HEK293T (cell line): Measurements from ENCODE around the gene VPS26C.

Source experiments
- CTCF ChIA-PET: fragments of 350-600 bp; formaldehyde crosslinking; extraction: SDS; loops from one replicate; lab custom pipeline; 2021; ENCODE audit warnings: antibody characterized with exemption, inconsistent platforms; lab: Yijun Ruan, JAX
- POLR2A ChIA-PET: fragments of 350-600 bp; formaldehyde crosslinking; extraction: SDS; loops from one replicate; lab custom pipeline; 2020; ENCODE audit warnings: antibody characterized with exemption, inconsistent platforms; lab: Yijun Ruan, JAX
- DNase-seq: peaks from one replicate; pipeline ENCODE4 v3.0.0; 2012; ENCODE audit warnings: mixed read lengths; ENCODE audit errors: extremely low spot score
- ARNT ChIP-seq: fragments of 450-650 bp; IDR thresholded peaks from 2 replicates; pipeline ENCODE4 v1.6.1; 2017; ENCODE audit warnings: mild to moderate bottlenecking
- BHLHE40 ChIP-seq: fragments of 450-650 bp; IDR thresholded peaks from 2 replicates; pipeline ENCODE4 v1.6.1; 2016; ENCODE audit warnings: mild to moderate bottlenecking, moderate library complexity, borderline replicate concordance
- CTBP1 ChIP-seq: fragments of 450-650 bp; IDR thresholded peaks from 2 replicates; pipeline ENCODE4 v1.6.1; 2016; ENCODE audit warnings: borderline replicate concordance
- ELF4 ChIP-seq: fragments of 450-650 bp; IDR thresholded peaks from 2 replicates; pipeline ENCODE4 v1.6.1; 2017; ENCODE audit warnings: antibody characterized with exemption
- FOXA1 ChIP-seq: fragments of 450-650 bp; IDR thresholded peaks from 2 replicates; pipeline ENCODE4 v1.6.1; 2016; ENCODE audit warnings: mild to moderate bottlenecking
- FOXK2 ChIP-seq: fragments of 450-650 bp; IDR thresholded peaks from 2 replicates; pipeline ENCODE4 v1.6.1; 2016; ENCODE audit warnings: mild to moderate bottlenecking
- FOXM1 ChIP-seq: fragments of 450-650 bp; IDR thresholded peaks from 2 replicates; pipeline ENCODE4 v1.6.1; 2017; ENCODE audit warnings: mild to moderate bottlenecking, borderline replicate concordance
- HDGF ChIP-seq: fragments of 450-650 bp; IDR thresholded peaks from 2 replicates; pipeline ENCODE4 v1.6.1; 2017; ENCODE audit warnings: antibody characterized with exemption, borderline replicate concordance
- L3MBTL2 ChIP-seq: fragments of 450-650 bp; conservative IDR thresholded peaks from 2 replicates; pipeline ENCODE4 v1.6.1; 2016; ENCODE audit warnings: mild to moderate bottlenecking
- LEF1 ChIP-seq: fragments of 450-650 bp; IDR thresholded peaks from 2 replicates; pipeline ENCODE4 v1.6.1; 2017; ENCODE audit warnings: mild to moderate bottlenecking, borderline replicate concordance
- NFRKB ChIP-seq: fragments of 450-650 bp; IDR thresholded peaks from 2 replicates; pipeline ENCODE4 v1.6.1; 2016; ENCODE audit warnings: mild to moderate bottlenecking, moderate library complexity
- SP1 ChIP-seq: fragments of 450-650 bp; IDR thresholded peaks from 2 replicates; pipeline ENCODE4 v1.6.1; 2017
- SUZ12 ChIP-seq: fragments of 450-650 bp; IDR thresholded peaks from 2 replicates; pipeline ENCODE4 v1.6.1; 2016; ENCODE audit warnings: mild to moderate bottlenecking
- TARDBP ChIP-seq: fragments of 450-650 bp; IDR thresholded peaks from 2 replicates; pipeline ENCODE4 v1.6.1; 2016
- ZNF384 ChIP-seq: fragments of 450-650 bp; IDR thresholded peaks from 2 replicates; pipeline ENCODE4 v1.6.1; 2016
- TF ChIP-seq, protein P1 (sequence below): fragments of 450-650 bp; IDR thresholded peaks from 2 replicates; pipeline ENCODE4 v1.6.1; 2016

VPS26C gene

DNA sequence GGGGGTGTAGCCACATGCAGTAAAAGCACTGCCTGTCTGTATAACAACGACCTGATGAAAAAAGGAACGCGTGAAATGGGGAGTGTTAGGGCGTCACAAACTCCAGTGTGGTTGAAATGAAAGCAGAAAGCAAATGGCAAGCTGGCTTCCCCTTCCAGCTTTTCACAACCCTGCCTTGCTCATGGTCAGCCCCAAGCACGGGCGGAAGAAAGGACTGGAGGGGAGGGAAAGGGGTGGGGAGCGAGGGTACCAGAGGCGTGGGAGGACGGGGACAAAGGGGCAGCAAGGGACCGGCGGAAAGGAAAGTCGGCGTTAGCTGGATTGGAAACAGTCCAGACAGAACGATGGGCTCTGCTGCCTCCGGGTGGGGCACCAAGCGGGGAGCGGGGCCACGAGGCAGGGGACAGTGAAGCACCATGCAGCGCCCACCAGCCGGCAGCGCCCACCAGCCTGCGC is 9.6 kb downstream of the VPS26C start:
- no peak for DNase-seq
- POLR2A ChIA-PET = interaction anchor here (1.5 kb wide), 1 partner anchor 10 kb away, joined by 4 read pairs; the partner anchor contains the start of gene VPS26C
- CTCF ChIA-PET = no interaction called here
- TF ChIP-seq FOXA1 = no peak

GRCh38 chr21:37253991-37254390 is 13.1 kb downstream of the VPS26C start:
- TF ChIP-seq LEF1 (no peak), ELF4 (no peak), L3MBTL2 (no peak), ARNT (no peak), BHLHE40 (no peak), SUZ12 (no peak), HDGF (no peak)
- DNase-seq = peak; percentile 30
- ChIA-PET POLR2A (interaction anchor here (1.7 kb wide), 1 partner anchor 13 kb away, joined by 9 read pairs; the partner anchor contains the start of gene VPS26C), CTCF (no interaction called here)

DNA sequence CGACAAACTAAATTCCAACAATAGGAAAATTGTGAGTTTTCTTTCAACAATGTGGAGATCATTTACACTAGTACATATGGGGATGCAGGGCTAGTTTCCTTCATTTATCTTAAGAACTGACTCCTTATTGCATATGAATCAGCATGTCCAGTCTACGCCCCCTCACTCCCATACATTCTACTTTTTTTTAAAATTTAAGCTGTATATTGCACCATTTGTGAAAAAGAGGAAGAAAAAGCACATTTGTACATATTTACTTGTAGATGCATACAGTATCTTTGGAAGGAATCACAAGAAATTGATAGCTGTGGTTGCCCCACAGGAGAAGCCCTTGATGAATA is 15.9 kb downstream of the VPS26C start:
- DNase-seq = no peak
- no peak for TF ChIP-seq FOXA1
- TF ChIP-seq LEF1 = no peak
- ChIA-PET CTCF (no interaction called here), POLR2A (no interaction called here)

DNA sequence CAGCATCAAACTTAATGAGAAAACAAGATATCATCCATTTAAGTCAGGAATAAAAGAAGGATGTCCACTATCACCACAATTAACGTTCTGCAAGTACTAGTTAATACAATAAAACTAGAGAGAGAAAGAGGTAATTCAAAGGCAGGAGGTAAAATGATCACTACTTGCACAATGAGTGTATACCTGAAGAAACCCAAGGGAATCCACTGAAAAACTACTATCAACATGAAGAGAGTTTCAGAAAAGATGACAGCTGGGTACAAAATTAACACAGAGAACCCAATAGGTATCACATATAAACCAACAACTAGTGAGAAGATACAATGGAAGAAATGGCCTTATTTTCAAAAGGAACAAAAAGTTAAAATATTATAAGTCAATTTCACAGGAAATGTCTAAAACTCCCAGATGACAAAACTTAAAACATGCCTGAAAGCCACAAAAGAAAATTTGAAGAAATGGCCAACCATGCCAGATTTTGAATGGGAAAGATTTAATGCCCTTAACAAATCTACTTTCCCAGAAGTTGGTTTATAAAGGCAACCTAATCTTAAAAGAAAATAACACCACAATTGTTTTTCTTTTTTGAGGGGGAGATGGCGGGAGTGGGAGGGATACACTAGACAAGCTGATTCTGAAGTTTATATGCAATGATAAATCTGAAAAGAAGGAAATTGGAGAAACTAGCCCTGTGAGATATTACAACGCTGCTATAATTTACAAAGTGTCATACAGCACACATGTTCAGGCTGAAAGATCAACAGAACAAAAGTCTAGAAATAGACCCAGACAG is 17.8 kb downstream of the VPS26C start:
- TF ChIP-seq, protein P1, sequence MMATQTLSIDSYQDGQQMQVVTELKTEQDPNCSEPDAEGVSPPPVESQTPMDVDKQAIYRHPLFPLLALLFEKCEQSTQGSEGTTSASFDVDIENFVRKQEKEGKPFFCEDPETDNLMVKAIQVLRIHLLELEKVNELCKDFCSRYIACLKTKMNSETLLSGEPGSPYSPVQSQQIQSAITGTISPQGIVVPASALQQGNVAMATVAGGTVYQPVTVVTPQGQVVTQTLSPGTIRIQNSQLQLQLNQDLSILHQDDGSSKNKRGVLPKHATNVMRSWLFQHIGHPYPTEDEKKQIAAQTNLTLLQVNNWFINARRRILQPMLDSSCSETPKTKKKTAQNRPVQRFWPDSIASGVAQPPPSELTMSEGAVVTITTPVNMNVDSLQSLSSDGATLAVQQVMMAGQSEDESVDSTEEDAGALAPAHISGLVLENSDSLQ = 0 out of 2 replicates have a peak, but pooled peaks have one; percentile 8
- TF ChIP-seq CTBP1 (no peak), FOXK2 (no peak), ELF4 (no peak)
- CTCF ChIA-PET = no interaction called here
- POLR2A ChIA-PET = no interaction called here

DNA sequence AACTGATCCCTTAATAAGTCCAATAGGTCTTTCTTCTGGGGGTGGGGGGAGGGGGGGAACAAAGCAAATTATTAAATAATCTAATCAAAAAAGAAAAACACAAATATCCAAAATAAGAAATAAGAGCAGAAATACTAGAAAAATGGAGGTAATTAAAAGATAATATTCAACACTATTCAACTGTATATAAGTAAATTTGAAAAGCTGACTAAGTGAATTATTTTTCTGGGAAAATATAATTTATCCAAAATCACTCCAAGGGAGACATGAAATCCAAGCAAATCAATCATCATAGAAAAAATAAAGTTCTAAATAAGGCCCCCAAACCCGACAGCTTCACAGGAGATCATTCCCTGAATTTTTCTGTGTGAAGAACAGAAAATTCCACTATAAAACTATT is 18.8 kb downstream of the VPS26C start:
- TF ChIP-seq, protein P1 = no peak
- TF ChIP-seq ELF4 (no peak), SUZ12 (no peak), TARDBP (no peak)
- no peak for DNase-seq
- ChIA-PET CTCF (no interaction called here), POLR2A (no interaction called here)

More for the DNA sequence above, 17.8 kb downstream of the VPS26C start:
- DNase-seq = no peak

- ChIA-PET POLR2A (no interaction called here), CTCF (no interaction called here)
- DNase-seq = no peak
- TF ChIP-seq, protein P1 = no peak
- TF ChIP-seq BHLHE40 = no peak
- TF ChIP-seq SUZ12 = no peak
- no peak for TF ChIP-seq LEF1
- no peak for TF ChIP-seq FOXM1
- TF ChIP-seq L3MBTL2 = no peak
Observed at GRCh38 chr21:37245151-37245550, 22.0 kb downstream of the VPS26C start.

DNA sequence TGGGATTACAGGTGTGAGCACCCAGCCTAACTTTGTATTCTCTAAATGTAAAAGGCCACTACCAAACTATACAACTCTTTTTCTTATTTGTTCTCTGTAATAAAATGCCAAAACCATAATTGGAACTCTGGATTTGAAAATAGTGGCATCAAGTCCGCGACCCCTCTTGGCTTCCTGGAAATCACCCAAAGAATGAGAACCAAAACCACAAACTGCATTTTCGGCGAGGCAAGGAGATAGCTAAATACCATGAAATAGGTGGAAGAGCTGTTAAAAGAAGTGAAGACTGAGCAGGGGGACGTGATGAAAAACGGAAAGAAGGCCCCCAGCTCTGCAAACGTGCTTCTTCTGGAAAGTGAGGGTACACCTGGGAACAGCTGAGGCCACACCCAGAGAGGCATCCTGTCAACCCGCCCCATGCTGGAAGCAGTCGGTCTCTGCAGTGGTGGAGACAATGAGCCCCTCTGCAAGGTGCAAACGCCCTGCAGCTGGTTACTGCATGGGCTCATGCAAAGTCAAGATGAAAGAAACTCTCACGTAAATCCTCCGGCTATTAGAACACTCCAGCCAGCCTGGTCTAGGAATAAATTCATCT is 22.5 kb downstream of the VPS26C start:
- DNase-seq = no peak
- CTCF ChIA-PET = interaction anchor here (0.6 kb wide), 1 partner anchor 126 kb away, joined by 3 read pairs; no protein-coding TSS in a partner anchor
- TF ChIP-seq LEF1 = no peak
- TF ChIP-seq ZNF384 = no peak
- TF ChIP-seq FOXM1 = no peak
- no peak for TF ChIP-seq FOXA1
- TF ChIP-seq L3MBTL2 = no peak
- TF ChIP-seq SP1 = no peak
- TF ChIP-seq BHLHE40 = no peak
- no peak for TF ChIP-seq TARDBP
- TF ChIP-seq, protein P1 = no peak
- TF ChIP-seq SUZ12 = no peak
- TF ChIP-seq CTBP1 = no peak
- no peak for TF ChIP-seq HDGF
- no peak for TF ChIP-seq NFRKB
- no peak for TF ChIP-seq FOXK2
- TF ChIP-seq ELF4 = no peak
- TF ChIP-seq ARNT = no peak
- POLR2A ChIA-PET = no interaction called here
